ENCODE data around the gene SREBF1. TPM values are rescaled to one million over a fixed set of nuclear protein-coding genes. Genes with fewer than 3 reads are reported as not detected.

The SREBF1 gene
- total RNA-seq, 1 donor from 2014 or later: 86.9 TPM

- H3K27me3 Mint-ChIP-seq (ENCODE audit: unreplicated experiment): no peaks in the 10 kb centered on the region
- TF ChIP-seq, protein P1, sequence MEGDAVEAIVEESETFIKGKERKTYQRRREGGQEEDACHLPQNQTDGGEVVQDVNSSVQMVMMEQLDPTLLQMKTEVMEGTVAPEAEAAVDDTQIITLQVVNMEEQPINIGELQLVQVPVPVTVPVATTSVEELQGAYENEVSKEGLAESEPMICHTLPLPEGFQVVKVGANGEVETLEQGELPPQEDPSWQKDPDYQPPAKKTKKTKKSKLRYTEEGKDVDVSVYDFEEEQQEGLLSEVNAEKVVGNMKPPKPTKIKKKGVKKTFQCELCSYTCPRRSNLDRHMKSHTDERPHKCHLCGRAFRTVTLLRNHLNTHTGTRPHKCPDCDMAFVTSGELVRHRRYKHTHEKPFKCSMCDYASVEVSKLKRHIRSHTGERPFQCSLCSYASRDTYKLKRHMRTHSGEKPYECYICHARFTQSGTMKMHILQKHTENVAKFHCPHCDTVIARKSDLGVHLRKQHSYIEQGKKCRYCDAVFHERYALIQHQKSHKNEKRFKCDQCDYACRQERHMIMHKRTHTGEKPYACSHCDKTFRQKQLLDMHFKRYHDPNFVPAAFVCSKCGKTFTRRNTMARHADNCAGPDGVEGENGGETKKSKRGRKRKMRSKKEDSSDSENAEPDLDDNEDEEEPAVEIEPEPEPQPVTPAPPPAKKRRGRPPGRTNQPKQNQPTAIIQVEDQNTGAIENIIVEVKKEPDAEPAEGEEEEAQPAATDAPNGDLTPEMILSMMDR (IDR thresholded peaks at IDR 0.05): no peak
- peaks cover 10% of the 10 kb centered on the region for H3K36me3 Mint-ChIP-seq (ENCODE audit: unreplicated experiment)
- H3K27ac Mint-ChIP-seq (ENCODE audit: unreplicated experiment): no peak overlapping the region
- DNase-seq (ENCODE audit: extremely low spot score, unreplicated experiment): no peak
- H3K4me1 Mint-ChIP-seq (ENCODE audit: unreplicated experiment): peaks cover 49% of the 10 kb centered on the region
- H3K9me3 Mint-ChIP-seq (ENCODE audit: unreplicated experiment): no peaks in the 10 kb centered on the region
- H3K4me3 Mint-ChIP-seq (ENCODE audit: unreplicated experiment): no peak overlapping the region
Observed at GRCh38 chr17:17873450-17873991, 36.7 kb upstream of the SREBF1 start.

DNA sequence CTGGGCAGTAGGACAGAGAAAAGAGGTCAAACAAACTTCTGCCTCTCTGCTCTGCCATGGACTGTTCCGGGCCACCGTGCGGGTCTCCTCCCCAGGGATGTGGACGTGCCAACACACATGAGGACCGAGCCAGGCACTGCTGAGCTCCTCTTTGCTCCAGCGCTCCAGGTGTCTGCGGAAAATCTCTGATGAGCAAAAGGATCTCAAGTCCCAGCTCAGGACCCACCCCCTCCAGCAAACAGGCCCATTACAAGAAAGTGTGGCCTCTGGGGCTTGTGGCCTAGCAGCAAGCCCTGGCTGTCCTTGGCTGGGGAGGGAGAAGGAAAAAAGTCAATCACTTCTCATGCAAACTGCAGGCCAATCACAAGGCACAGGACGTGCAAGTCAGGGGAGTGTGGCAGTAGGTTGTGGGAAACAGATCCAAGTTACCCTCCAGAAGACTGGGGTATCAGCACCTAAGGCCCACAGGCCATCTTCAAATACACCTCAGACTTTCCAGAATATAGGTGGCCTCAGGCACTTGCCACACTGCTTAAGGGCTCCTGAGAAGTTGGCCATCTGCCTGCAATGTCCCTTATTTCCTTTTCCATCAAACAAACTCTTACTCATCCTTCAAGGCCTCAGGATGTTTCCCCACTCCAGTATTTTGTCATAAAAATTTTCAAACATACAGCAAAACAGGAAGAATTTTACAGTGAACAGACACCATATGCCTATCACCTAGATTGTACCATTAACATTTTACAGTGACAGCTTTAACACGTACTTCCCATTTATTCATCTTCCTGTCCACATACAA is 36.0 kb upstream of the SREBF1 start:
- H3K27ac Mint-ChIP-seq (ENCODE audit: unreplicated experiment): no peak overlapping the region
- H3K4me3 Mint-ChIP-seq (ENCODE audit: unreplicated experiment): no peak overlapping the region
- TF ChIP-seq, protein P1 (IDR thresholded peaks at IDR 0.05): no peak
- H3K27me3 Mint-ChIP-seq (ENCODE audit: unreplicated experiment): no peaks in the 10 kb centered on the region
- peaks cover 46% of the 10 kb centered on the region for H3K4me1 Mint-ChIP-seq (ENCODE audit: unreplicated experiment)
- H3K9me3 Mint-ChIP-seq (ENCODE audit: unreplicated experiment): no peaks in the 10 kb centered on the region
- peaks cover 10% of the 10 kb centered on the region for H3K36me3 Mint-ChIP-seq (ENCODE audit: unreplicated experiment)
- DNase-seq (ENCODE audit: extremely low spot score, unreplicated experiment): no peak

GRCh38 chr17:17871913-17872312 is 35.1 kb upstream of the SREBF1 start:
- Mint-ChIP-seq H3K4me3 (ENCODE audit: unreplicated experiment) (no peak overlapping the region), H3K27me3 (ENCODE audit: unreplicated experiment) (no peaks in the 10 kb centered on the region), H3K36me3 (ENCODE audit: unreplicated experiment) (peaks cover 10% of the 10 kb centered on the region), H3K27ac (ENCODE audit: unreplicated experiment) (no peak overlapping the region), H3K9me3 (ENCODE audit: unreplicated experiment) (no peaks in the 10 kb centered on the region), H3K4me1 (ENCODE audit: unreplicated experiment) (peaks cover 37% of the 10 kb centered on the region)
- no peak for DNase-seq (ENCODE audit: extremely low spot score, unreplicated experiment)
- TF ChIP-seq, protein P1 (IDR thresholded peaks at IDR 0.05): no peak

DNA sequence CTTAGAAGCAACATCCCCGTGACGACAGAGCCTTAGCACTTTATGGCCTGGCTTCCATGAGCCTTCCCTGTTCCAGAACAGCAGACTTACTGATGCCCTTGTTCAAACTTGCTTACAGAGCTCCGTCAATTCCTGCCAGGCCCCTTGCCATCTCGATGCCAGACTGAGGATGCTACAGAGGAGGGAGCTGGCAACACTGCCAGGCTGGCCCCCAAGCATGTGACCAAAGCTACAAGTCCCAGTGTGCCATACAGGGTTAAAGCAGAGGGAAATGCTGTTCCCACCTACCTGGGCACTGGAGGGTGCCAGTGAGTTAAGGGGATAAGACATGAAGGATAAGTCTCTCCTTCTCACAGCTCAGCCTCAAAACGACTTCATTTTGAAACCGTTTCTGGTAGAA is 33.5 kb upstream of the SREBF1 start:
- TF ChIP-seq, protein P1 (IDR thresholded peaks at IDR 0.05): no peak
- H3K27me3 Mint-ChIP-seq (ENCODE audit: unreplicated experiment): no peaks in the 10 kb centered on the region
- no peak overlapping the region for H3K27ac Mint-ChIP-seq (ENCODE audit: unreplicated experiment)
- no peak for DNase-seq (ENCODE audit: extremely low spot score, unreplicated experiment)
- peaks cover 22% of the 10 kb centered on the region for H3K4me1 Mint-ChIP-seq (ENCODE audit: unreplicated experiment)
- H3K4me3 Mint-ChIP-seq (ENCODE audit: unreplicated experiment): no peak overlapping the region
- H3K36me3 Mint-ChIP-seq (ENCODE audit: unreplicated experiment): peaks cover 5% of the 10 kb centered on the region
- no peaks in the 10 kb centered on the region for H3K9me3 Mint-ChIP-seq (ENCODE audit: unreplicated experiment)

All from osteocyte (in vitro differentiated cells).